IPS-20b (cell line): ENCODE measurements around the gene CXXC5.

ENCODE experiments used
- H3K27ac ChIP-seq: one replicate; pipeline ENCODE4 v1.5.1; 2013; ENCODE audit warnings: low read length
- H3K27me3 ChIP-seq: 2 replicates; pipeline ENCODE4 v1.6.1; 2013; ENCODE audit warnings: mild to moderate bottlenecking, low read length, inconsistent platforms; ENCODE audit not compliant: insufficient read depth
- H3K36me3 ChIP-seq: 2 replicates; pipeline ENCODE4 v1.6.1; 2013; ENCODE audit warnings: low read depth, mild to moderate bottlenecking, inconsistent platforms, low read length, moderate library complexity; ENCODE audit not compliant: insufficient read depth
- H3K4me1 ChIP-seq: 2 replicates; pipeline ENCODE4 v1.6.1; 2013; ENCODE audit warnings: mild to moderate bottlenecking, control low read depth, inconsistent platforms, low read length, moderate library complexity; ENCODE audit not compliant: insufficient read depth
- H3K4me3 ChIP-seq: 2 replicates; pipeline ENCODE4 v1.5.1; 2013; ENCODE audit warnings: mild to moderate bottlenecking, low read length, inconsistent platforms
- H3K9ac ChIP-seq: 2 replicates; pipeline ENCODE4 v1.6.1; 2013; ENCODE audit warnings: low read depth, mild to moderate bottlenecking, inconsistent platforms, low read length, moderate library complexity
- H3K9me3 ChIP-seq: 2 replicates; pipeline ENCODE4 v1.6.1; 2013; ENCODE audit warnings: mild to moderate bottlenecking, low read depth, low read length, inconsistent platforms; ENCODE audit not compliant: insufficient read depth

CXXC5 gene

GRCh38 chr5:139633295-139634027 lies 14.7 kb upstream of the CXXC5 start:
- no peak overlapping the region for H3K9ac ChIP-seq
- H3K4me1 ChIP-seq = peaks cover 25% of the 10 kb centered on the region
- no peaks in the 10 kb centered on the region for H3K9me3 ChIP-seq
- H3K27ac ChIP-seq = no peak overlapping the region
- no peaks in the 10 kb centered on the region for H3K27me3 ChIP-seq
- no peak overlapping the region for H3K4me3 ChIP-seq
- peaks cover 22% of the 10 kb centered on the region for H3K36me3 ChIP-seq

- Histone ChIP-seq H3K27me3 (no peaks in the 10 kb centered on the region), H3K4me1 (peaks cover 29% of the 10 kb centered on the region), H3K9ac (no peak overlapping the region), H3K27ac (no peak overlapping the region), H3K9me3 (no peaks in the 10 kb centered on the region), H3K36me3 (peaks cover 17% of the 10 kb centered on the region), H3K4me3 (no peak overlapping the region)
Measured at GRCh38 chr5:139634028-139634325, 14.2 kb upstream of the CXXC5 start.

- Histone ChIP-seq H3K4me3 (no peak overlapping the region), H3K9me3 (no peaks in the 10 kb centered on the region), H3K9ac (no peak overlapping the region), H3K4me1 (peaks cover 33% of the 10 kb centered on the region), H3K36me3 (peaks cover 11% of the 10 kb centered on the region), H3K27me3 (no peaks in the 10 kb centered on the region), H3K27ac (no peak overlapping the region)
Measured at GRCh38 chr5:139634541-139634940, 13.6 kb upstream of the CXXC5 start.

DNA sequence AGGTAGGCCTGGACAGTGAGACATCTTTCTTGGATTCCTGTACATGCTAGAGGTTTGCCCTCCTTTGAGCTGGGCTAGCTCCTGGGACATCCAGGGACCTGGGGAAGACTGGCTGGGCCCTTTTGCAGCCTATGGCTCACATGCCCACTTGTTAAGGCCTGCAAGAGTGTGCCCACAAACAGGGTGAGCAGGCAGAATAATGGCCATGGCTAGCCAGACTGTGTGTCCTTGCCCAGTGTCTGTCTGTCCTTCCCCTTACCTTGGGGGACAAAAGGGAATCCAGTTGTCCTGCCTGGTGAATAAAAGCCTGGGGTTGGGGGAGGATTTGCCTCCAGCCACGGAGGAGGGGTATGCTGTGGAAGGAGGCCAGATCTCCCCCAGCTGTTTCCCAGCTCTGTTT lies 13.0 kb upstream of the CXXC5 start:
- no peak overlapping the region for H3K4me3 ChIP-seq
- no peaks in the 10 kb centered on the region for H3K9me3 ChIP-seq
- H3K36me3 ChIP-seq = peaks cover 9% of the 10 kb centered on the region; the same call in 1 of the 2 replicates
- H3K27ac ChIP-seq = no peak overlapping the region
- H3K27me3 ChIP-seq = no peaks in the 10 kb centered on the region
- peaks cover 35% of the 10 kb centered on the region for H3K4me1 ChIP-seq
- H3K9ac ChIP-seq = no peak overlapping the region

DNA sequence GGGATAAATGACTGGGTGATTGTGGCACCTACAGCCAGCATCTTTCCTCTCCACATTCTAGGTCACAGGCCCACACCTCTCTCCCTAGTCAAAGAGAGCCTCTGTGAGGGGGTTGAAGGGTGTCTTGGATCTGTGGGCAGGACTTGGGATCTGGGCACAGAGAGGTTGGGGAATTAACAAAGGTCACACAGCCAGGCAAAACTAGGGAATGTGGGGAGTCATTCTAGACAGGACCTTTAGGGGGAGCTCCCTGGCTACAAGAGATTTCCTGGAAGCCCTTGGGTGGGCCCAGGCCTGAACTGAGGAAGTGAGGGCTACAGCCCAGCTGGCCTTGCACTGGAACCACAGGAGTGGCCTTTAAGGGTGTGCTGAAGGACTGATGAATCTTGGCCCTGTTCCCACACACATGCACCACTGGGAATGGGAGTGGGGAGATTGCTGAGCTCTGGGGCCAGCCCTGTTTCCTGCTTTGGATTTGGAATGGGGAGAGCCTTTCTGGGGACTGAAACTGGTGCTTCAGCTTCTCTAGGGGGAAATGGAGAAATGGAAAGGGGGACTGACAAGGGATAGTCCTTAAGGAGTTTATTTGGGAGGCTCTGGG lies 12.4 kb upstream of the CXXC5 start:
- Histone ChIP-seq H3K4me3 (no peak overlapping the region), H3K4me1 (peaks cover 40% of the 10 kb centered on the region), H3K36me3 (peaks cover 6% of the 10 kb centered on the region; the same call in 1 of the 2 replicates), H3K27me3 (no peaks in the 10 kb centered on the region), H3K27ac (no peak overlapping the region), H3K9ac (no peak overlapping the region), H3K9me3 (no peaks in the 10 kb centered on the region)

GRCh38 chr5:139636207-139636792 lies 11.8 kb upstream of the CXXC5 start:
- Histone ChIP-seq H3K4me3 (0 out of 2 replicates have a peak overlapping the region, but pooled peaks have one; percentile 59), H3K9ac (no peak overlapping the region), H3K27me3 (no peaks in the 10 kb centered on the region), H3K27ac (no peak overlapping the region), H3K4me1 (peaks cover 46% of the 10 kb centered on the region), H3K36me3 (peaks cover 6% of the 10 kb centered on the region; the same call in 1 of the 2 replicates), H3K9me3 (no peaks in the 10 kb centered on the region)

- Histone ChIP-seq H3K4me3 (peak overlapping the region; percentile 59), H3K4me1 (peaks cover 48% of the 10 kb centered on the region), H3K9me3 (no peaks in the 10 kb centered on the region), H3K9ac (peak overlapping the region; percentile 40; the same call in 1 of the 2 replicates), H3K27me3 (peaks cover 3% of the 10 kb centered on the region; the same call in 1 of the 2 replicates), H3K27ac (no peak overlapping the region), H3K36me3 (peaks cover under 1% of the 10 kb centered on the region; the same call in 1 of the 2 replicates)
Measured at GRCh38 chr5:139636975-139637408, 11.2 kb upstream of the CXXC5 start.

DNA sequence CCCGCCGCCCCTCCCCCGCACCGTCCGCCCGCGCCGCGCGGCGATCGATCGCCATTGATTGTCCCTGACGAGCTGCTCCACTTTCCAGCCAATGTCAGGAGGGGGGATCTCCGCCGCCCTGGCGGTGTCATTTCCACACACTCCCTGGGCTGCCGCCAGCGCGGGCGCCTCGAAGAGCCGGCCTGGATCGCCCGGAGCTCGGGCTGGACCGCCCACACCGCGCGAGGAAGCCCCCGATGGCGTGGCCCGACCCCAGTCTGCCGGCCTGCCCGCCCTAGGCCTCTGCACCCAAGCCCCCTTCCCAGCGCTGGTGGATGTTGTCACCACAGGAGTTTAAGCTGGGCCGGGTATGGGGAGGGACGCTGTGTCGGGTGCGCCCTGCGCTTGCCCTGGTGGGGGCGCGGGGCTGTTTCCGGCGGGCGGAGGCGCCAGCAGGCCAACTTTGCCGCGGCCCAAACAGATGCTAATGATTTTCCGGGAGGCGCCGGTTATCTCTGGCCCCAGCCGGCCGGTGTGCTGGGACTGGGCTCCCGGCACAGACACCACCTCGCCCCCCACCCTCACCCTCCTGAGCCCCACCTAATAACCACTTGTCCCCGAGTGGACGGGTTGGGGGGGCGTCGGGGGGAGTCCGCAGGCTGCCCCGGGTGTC lies 10.6 kb upstream of the CXXC5 start:
- Histone ChIP-seq H3K27ac (peak overlapping the region; percentile 37), H3K4me1 (peaks cover 51% of the 10 kb centered on the region), H3K27me3 (peaks cover 9% of the 10 kb centered on the region; the same call in 1 of the 2 replicates), H3K4me3 (peak overlapping the region; percentile 59; the same call in 1 of the 2 replicates), H3K9me3 (no peaks in the 10 kb centered on the region), H3K9ac (peak overlapping the region; percentile 76; the same call in 1 of the 2 replicates), H3K36me3 (no peaks in the 10 kb centered on the region)

- H3K27ac ChIP-seq = peak overlapping the region; percentile 37
- H3K9me3 ChIP-seq = no peaks in the 10 kb centered on the region
- H3K27me3 ChIP-seq = peaks cover 13% of the 10 kb centered on the region; the same call in 1 of the 2 replicates
- H3K4me3 ChIP-seq = peak overlapping the region; percentile 59; the same call in 1 of the 2 replicates
- H3K4me1 ChIP-seq = peaks cover 57% of the 10 kb centered on the region
- peak overlapping the region; percentile 76; the same call in 1 of the 2 replicates for H3K9ac ChIP-seq
- no peaks in the 10 kb centered on the region for H3K36me3 ChIP-seq
Measured at GRCh38 chr5:139638090-139638735, 9.9 kb upstream of the CXXC5 start.

GRCh38 chr5:139638736-139639618 lies 9.2 kb upstream of the CXXC5 start:
- Histone ChIP-seq H3K4me3 (peak overlapping the region; percentile 59; the same call in 1 of the 2 replicates), H3K9ac (peak overlapping the region; percentile 76; the same call in 1 of the 2 replicates), H3K36me3 (no peaks in the 10 kb centered on the region), H3K27ac (no peak overlapping the region), H3K4me1 (peaks cover 57% of the 10 kb centered on the region), H3K9me3 (no peaks in the 10 kb centered on the region), H3K27me3 (peaks cover 20% of the 10 kb centered on the region)
